Measurements from ENCODE around the gene HS2ST1. TPM values are rescaled to one million over a fixed set of nuclear protein-coding genes. Genes with fewer than 3 reads are reported as not detected.
"Not testable (repeated sequence)": the region's sequence is repeated elsewhere in the genome, so short reads cannot be mapped to it uniquely, and the experiment has no call there.

The HS2ST1 gene
- total and polyA plus RNA-seq, 9 donors: 11.5 to 31.6 (median 21.8) TPM

GRCh38 chr1:86888327-86888726 is 26.1 kb upstream of the HS2ST1 start:
- Histone ChIP-seq H3K27me3 (no peaks in the 10 kb centered on the region), H3K36me3 (no peaks in the 10 kb centered on the region), H3K4me1 (ENCODE audit: insufficient read depth) (peaks cover 2% of the 10 kb centered on the region), H3K9me3 (peaks cover 0 to 3% of the 10 kb centered on the region in 2 donors), H3K27ac (no peak overlapping the region), H3K4me3 (no peak overlapping the region)
- no peak for DNase-seq
- TF ChIP-seq CTCF (IDR thresholded peaks at IDR 0.05): no peak
- TF ChIP-seq EP300 (IDR thresholded peaks at IDR 0.05): no peak
- TF ChIP-seq POLR2A (IDR thresholded peaks at IDR 0.05): no peak
- WGBS, 3 donors: 96 to 98% (median 97%) methylated on average over 5 of the region's 5 CpGs
- intact Hi-C loops (cut with DNase I): no loop called here

DNA sequence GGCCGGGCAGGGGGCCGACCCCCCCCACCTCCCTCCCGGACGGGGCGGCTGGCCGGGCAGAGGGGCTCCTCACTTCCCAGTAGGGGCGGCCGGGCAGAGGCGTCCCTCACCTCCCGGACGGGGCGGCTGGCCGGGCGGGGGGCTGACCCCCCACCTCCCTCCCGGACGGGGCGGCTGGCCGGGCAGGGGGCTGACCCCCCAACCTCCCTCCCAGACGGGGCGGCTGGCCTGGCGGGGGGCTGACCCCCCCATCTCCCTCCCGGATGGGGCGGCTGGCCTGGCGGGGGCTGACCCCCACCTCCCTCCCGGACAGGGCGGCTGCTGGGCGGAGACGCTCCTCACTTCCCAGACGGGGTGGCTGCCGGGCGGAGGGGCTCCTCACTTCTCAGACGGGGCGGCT is 15.0 kb upstream of the HS2ST1 start:
- H3K4me3 ChIP-seq; DNase-seq; H3K27ac ChIP-seq; H3K36me3 ChIP-seq; H3K9me3 ChIP-seq; intact Hi-C loops (cut with DNase I); H3K4me1 ChIP-seq (ENCODE audit: insufficient read depth); H3K27me3 ChIP-seq: not testable (repeated sequence)
- WGBS, 3 donors: 80 to 98% (median 97%) methylated on average over 3 to 25 of the region's 33 CpGs

GRCh38 chr1:86905875-86906274 is 8.6 kb upstream of the HS2ST1 start:
- 0 to 77% (median 64%) methylated on average over 1 of the region's 1 CpG for WGBS, 3 donors
- Histone ChIP-seq H3K27me3 (no peaks in the 10 kb centered on the region), H3K4me3 (no peak overlapping the region), H3K9me3 (no peaks in the 10 kb centered on the region), H3K4me1 (ENCODE audit: insufficient read depth) (no peaks in the 10 kb centered on the region), H3K36me3 (no peaks in the 10 kb centered on the region), H3K27ac (no peak overlapping the region)
- TF ChIP-seq EP300 (IDR thresholded peaks at IDR 0.05): no peak
- no peak for TF ChIP-seq POLR2A (IDR thresholded peaks at IDR 0.05)
- no peak for TF ChIP-seq CTCF (IDR thresholded peaks at IDR 0.05)
- intact Hi-C loops (cut with DNase I): no loop called here
- no peak for DNase-seq

DNA sequence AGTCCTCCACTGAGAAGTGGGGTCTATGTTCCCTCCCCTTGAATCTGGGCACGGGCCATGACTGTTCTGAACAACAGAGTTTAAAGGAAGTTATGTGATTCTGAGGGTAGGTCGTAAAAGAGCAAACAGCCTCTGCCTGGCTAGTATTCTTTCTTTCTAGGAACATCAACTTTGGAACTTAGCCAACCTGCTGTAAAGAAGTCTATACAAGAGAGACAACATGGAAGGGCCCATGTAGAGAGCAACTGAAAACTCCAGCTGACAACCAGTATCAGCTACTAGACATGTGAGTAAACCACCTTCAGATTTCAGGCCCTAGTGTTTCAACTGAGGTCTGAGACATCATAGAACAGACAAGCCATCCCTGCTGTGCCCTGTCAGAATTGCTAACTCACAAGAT is 8.0 kb upstream of the HS2ST1 start:
- intact Hi-C loops (cut with DNase I): no loop called here
- 55 to 67% (median 56%) methylated on average over 2 of the region's 2 CpGs for WGBS, 3 donors
- no peak for DNase-seq
- TF ChIP-seq CTCF (IDR thresholded peaks at IDR 0.05) (no peak), EP300 (IDR thresholded peaks at IDR 0.05) (no peak), POLR2A (IDR thresholded peaks at IDR 0.05) (no peak)
- no peak overlapping the region for H3K27ac ChIP-seq
- H3K27me3 ChIP-seq: no peaks in the 10 kb centered on the region
- no peaks in the 10 kb centered on the region for H3K36me3 ChIP-seq
- H3K4me3 ChIP-seq: no peak overlapping the region
- H3K4me1 ChIP-seq (ENCODE audit: insufficient read depth): no peaks in the 10 kb centered on the region
- no peaks in the 10 kb centered on the region for H3K9me3 ChIP-seq

DNA sequence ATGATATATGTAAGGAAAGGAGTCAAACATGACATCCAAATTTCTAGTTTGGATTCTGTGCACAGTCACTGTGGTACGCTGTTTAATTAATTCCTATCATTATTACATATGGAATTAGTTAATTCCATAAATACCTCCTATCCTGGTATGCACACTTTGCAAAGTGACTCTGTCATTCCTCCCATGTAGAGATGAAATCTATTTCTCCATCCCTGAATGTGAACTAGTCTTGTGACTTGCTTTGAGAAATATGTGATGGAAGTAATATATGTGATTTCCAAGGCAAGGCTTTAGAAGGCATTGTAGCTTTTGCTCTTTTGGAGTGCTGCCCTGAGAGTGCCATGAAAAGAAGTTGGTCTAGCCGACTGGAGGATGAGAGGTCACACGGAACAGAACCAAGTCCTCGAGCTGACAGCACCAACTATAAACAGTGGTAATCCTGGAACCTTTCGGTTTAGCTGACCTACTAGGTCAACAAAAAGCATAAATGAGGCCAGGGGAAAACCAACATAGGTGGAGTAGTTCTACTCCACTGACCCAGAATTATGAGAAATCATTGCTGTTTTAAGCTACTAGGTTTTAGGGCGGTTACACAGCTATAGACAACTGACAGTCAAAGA is 2.0 kb upstream of the HS2ST1 start:
- Histone ChIP-seq H3K4me1 (ENCODE audit: insufficient read depth) (peaks cover 5% of the 10 kb centered on the region), H3K36me3 (no peaks in the 10 kb centered on the region), H3K27ac (no peak overlapping the region), H3K27me3 (no peaks in the 10 kb centered on the region), H3K9me3 (no peaks in the 10 kb centered on the region), H3K4me3 (peak overlapping the region; percentile 95)
- WGBS, 3 donors: 36 to 48% (median 41%) methylated on average over 6 of the region's 6 CpGs
- TF ChIP-seq CTCF (IDR thresholded peaks at IDR 0.05) (no peak), EP300 (IDR thresholded peaks at IDR 0.05) (no peak), POLR2A (IDR thresholded peaks at IDR 0.05) (no peak)
- intact Hi-C loops (cut with DNase I): no loop called here
- DNase-seq: no peak

Data from ovary (tissue), 9 donors.